K562 (cell line): ENCODE data around the gene OR2D2. TPM values are rescaled to one million over a fixed set of nuclear protein-coding genes. Genes with fewer than 3 reads are reported as not detected.

Experiments used
- ATAC-seq: fragments of 200-7000 bp; cut with Tn5 transposase; 3 replicates; pipeline ENCODE4 v1.9.1; 2020; ENCODE audit warnings: moderate library complexity
- BruUV-seq: library from RNA; stranded (reverse); fragments of 400-500 nt; replicated peaks from 2 replicates; lab custom pipeline; 2021; lab: Mats Ljungman, UMichigan
- CTCF ChIA-PET: fragments of 300-600 bp; formaldehyde crosslinking; extraction: SDS; loops from one replicate; lab custom pipeline; 2021; ENCODE audit warnings: low intra/inter-chr PET ratio; lab: Yijun Ruan, JAX
- POLR2A ChIA-PET: fragments of 300-600, 350-650 bp; sonication (Branson Sonifier 250); formaldehyde crosslinking; extraction: SDS; loops from one replicate; lab custom pipeline; 2021; ENCODE audit warnings: antibody characterized with exemption, inconsistent platforms; lab: Yijun Ruan, JAX
- DNase-seq, 4 experiments: peaks; one replicate each; pipeline versions ENCODE4 v3.0.0 to v3.0.0-alpha.2; 2011 to 2018; ENCODE audit warnings: low spot score in 3 of 4, mixed read lengths in 3 of 4; ENCODE audit errors: extremely low read depth in 1 of 4
- FAIRE-seq: peaks from 2 replicates; lab custom pipeline; 2011; peaks lifted over from hg19 to GRCh38; lab: Jason Lieb, UNC
- H2AFZ ChIP-seq: 2 replicates; pipeline ENCODE4 v1.6.0; 2011; ENCODE audit warnings: low read depth, low read length, control low read depth, inconsistent platforms
- H3K27ac ChIP-seq: fragments of 200-600 bp; 3 replicates; pipeline ENCODE4 v1.8.0; 2011; ENCODE audit warnings: low read depth, mild to moderate bottlenecking, control low read depth, inconsistent platforms, low read length, moderate library complexity, mixed read lengths; ENCODE audit errors: extremely low read depth
- H3K27me3 ChIP-seq, 2 experiments: fragments of 300-600 bp in 1 of 2; 2 replicates in 1 of 2; 3 replicates in 1 of 2; pipeline versions ENCODE4 v1.6.0 to v1.8.0; 2011; ENCODE audit warnings: inconsistent platforms in 2 of 2, low read length in 2 of 2, mild to moderate bottlenecking in 1 of 2, mixed read lengths in 1 of 2, moderate library complexity in 1 of 2; ENCODE audit not compliant: control insufficient read depth in 2 of 2, insufficient read depth in 2 of 2
- H3K36me3 ChIP-seq: fragments of 300-600 bp; 3 replicates; pipeline ENCODE4 v1.8.0; 2011; ENCODE audit warnings: mild to moderate bottlenecking, low read length, inconsistent platforms; ENCODE audit not compliant: control insufficient read depth, insufficient read depth
- H3K4me1 ChIP-seq, 2 experiments: fragments of 200-600 bp in 1 of 2; replicated peaks in 1 of 2; 2 replicates in 1 of 2; 3 replicates in 1 of 2; pipeline versions ENCODE4 v1.5.1 to v1.8.0; 2011; ENCODE audit warnings: inconsistent platforms in 2 of 2, low read length in 2 of 2, mild to moderate bottlenecking in 1 of 2, mixed read lengths in 1 of 2, moderate library complexity in 1 of 2; ENCODE audit not compliant: control insufficient read depth in 2 of 2, insufficient read depth in 2 of 2
- H3K4me2 ChIP-seq: 2 replicates; pipeline ENCODE4 v1.6.1; 2011; ENCODE audit warnings: low read length, control low read depth, inconsistent platforms, mixed read lengths; ENCODE audit not compliant: insufficient read depth
- H3K4me3 ChIP-seq: fragments of 200-600 bp; sonication (generic), shearing (Covaris generic); 2 replicates; pipeline ENCODE4 v1.5.1; 2016; ENCODE audit warnings: control low read depth, inconsistent platforms
- H3K79me2 ChIP-seq: fragments of 200-600 bp; 3 replicates; pipeline ENCODE4 v1.8.0; 2011; ENCODE audit warnings: low read length, inconsistent platforms; ENCODE audit not compliant: control insufficient read depth, insufficient read depth
- H3K9ac ChIP-seq, 2 experiments: 2 replicates each; pipeline versions ENCODE4 v1.6.0 to v1.6.1; 2011; ENCODE audit warnings: low read depth in 2 of 2, low read length in 2 of 2, control low read depth in 1 of 2, inconsistent platforms in 1 of 2, mild to moderate bottlenecking in 1 of 2, mixed read lengths in 1 of 2; ENCODE audit not compliant: insufficient read depth in 1 of 2
- H3K9me1 ChIP-seq: one replicate; pipeline ENCODE4 v1.6.0; 2011; ENCODE audit warnings: inconsistent platforms, mild to moderate bottlenecking, low read length, moderate library complexity; ENCODE audit not compliant: control insufficient read depth, insufficient read depth
- H3K9me3 ChIP-seq: replicated peaks from 2 replicates; pipeline ENCODE4 v1.5.1; 2011; ENCODE audit warnings: low read depth, low read length, inconsistent platforms; ENCODE audit not compliant: control insufficient read depth, insufficient read depth
- H4K20me1 ChIP-seq: replicated peaks from 2 replicates; pipeline ENCODE4 v1.6.1; 2011; ENCODE audit warnings: low read length, inconsistent platforms, mixed read lengths; ENCODE audit not compliant: control insufficient read depth, insufficient read depth
- CREBBP ChIP-seq: IDR thresholded peaks from one replicate; pipeline ENCODE4 v1.6.1; 2012; ENCODE audit warnings: low read depth, mild to moderate bottlenecking, control low read depth, inconsistent platforms, low read length
- NFRKB ChIP-seq: fragments of 450-650 bp; IDR thresholded peaks from 2 replicates; pipeline ENCODE4 v1.6.1; 2016; ENCODE audit warnings: low read depth
- SIRT6 ChIP-seq: IDR thresholded peaks from one replicate; pipeline ENCODE4 v1.6.1; 2012; ENCODE audit warnings: low read depth, mild to moderate bottlenecking, control low read depth, inconsistent platforms, low read length, moderate library complexity
- TFAM ChIP-seq: fragments of 250-450 bp; sonication (Bioruptor Pico); conservative IDR thresholded peaks from 2 replicates; pipeline ENCODE4 v1.5.0; 2021; ENCODE audit warnings: mild to moderate bottlenecking, moderate library complexity
- U2AF2 ChIP-seq: fragments of 200-400 bp; formaldehyde crosslinking; optimal IDR thresholded peaks from 2 replicates; pipeline ENCODE3; 2017; ENCODE audit warnings: low read depth, mild to moderate bottlenecking, low read length
- ZNF165 ChIP-seq: fragments of 250-450 bp; sonication (Bioruptor Pico); IDR thresholded peaks from 2 replicates; pipeline ENCODE4 v1.4.0; 2020; ENCODE audit warnings: borderline replicate concordance
- in situ Hi-C: fragments of 300-500 bp; cut with MboI; formaldehyde crosslinking; loops from 4 replicates; pipeline ENCODE4 v1.15.0; 2018; ENCODE audit warnings: inconsistent platforms, mixed read lengths
- intact Hi-C: fragments of 100-400 bp; cut with micrococcal nuclease; formaldehyde crosslinking; loops from 2 replicates; pipeline ENCODE4 v1.14.2; 2022
- polyA plus RNA-seq, 8 experiments: library from polyadenylated mRNA; depleted of rRNA in 4 of 8; stranded (reverse) in 5 of 8; unstranded in 3 of 8; fragments of >200 nt; fragmentation: Nextera tagmentation in 2 of 8; fragmentation: Illumina TruSeq in 1 of 8; extraction: Ambion mirVana in 2 of 8; extraction: Trizol in 1 of 8; gene quantifications; 2 replicates each; pipeline versions ENCODE4 v1.2.1 to v1.2.3, GENCODE V29; 2011 to 2014; ENCODE audit warnings: inconsistent platforms in 1 of 8, missing spikeins in 1 of 8
- total RNA-seq, 7 experiments: library from RNA; depleted of rRNA in 6 of 7; stranded (reverse); fragments of >200 nt in 6 of 7; fragmentation: Illumina TruSeq in 2 of 7; extraction: Trizol in 2 of 7; gene quantifications; 2 replicates each; pipeline versions ENCODE4 v1.2.1 to v1.2.3, GENCODE V29; 2011 to 2021; ENCODE audit warnings: low replicate concordance in 1 of 7

OR2D2 gene
- total and polyA plus RNA-seq, 9 of the 15 experiments (the other 6 are each of a cell fraction or from before 2014, with no cell fraction given): 0.10 to 1.0 (median 0.57) TPM; not detected in 2

DNA sequence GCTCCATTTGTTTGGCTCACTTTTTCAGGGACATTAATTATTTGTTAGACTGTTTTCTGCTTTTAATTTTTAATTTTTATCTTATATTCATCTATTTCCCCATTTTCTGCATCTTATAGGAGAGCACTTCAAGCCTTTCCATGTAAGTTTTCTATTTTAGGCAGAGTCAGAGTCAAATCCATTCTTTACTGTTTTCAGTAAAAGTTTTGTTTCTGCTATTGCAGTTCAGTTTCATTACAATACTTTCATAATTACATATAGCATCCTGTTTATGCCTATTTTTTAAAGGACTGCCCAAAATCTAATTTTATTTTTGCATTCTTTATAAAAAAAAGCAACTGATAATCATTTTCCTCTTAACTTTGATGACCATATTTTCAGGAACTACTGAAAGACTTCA is 50.6 kb downstream of the OR2D2 start:
- ChIA-PET POLR2A (no interaction called here), CTCF (interaction anchor here (0.7 kb wide), 1 partner anchor 250 kb away, joined by 3 read pairs; no protein-coding TSS in a partner anchor)
- intact Hi-C loops: no loop called here

More for the DNA sequence above, 50.6 kb downstream of the OR2D2 start:
- H3K4me2 ChIP-seq: no peak overlapping the region
- H3K79me2 ChIP-seq: no peaks in the 10 kb centered on the region
- TF ChIP-seq SIRT6 (no peak), CREBBP (no peak), ZNF165 (no peak), NFRKB (no peak), TFAM (CRISPR knock-in tag) (no peak), U2AF2 (no peak)
- H3K9me3 ChIP-seq: no peaks in the 10 kb centered on the region
- ATAC-seq (no peak), DNase-seq (no peak), FAIRE-seq (no peak)
- no TSS peak for BruUV-seq
- no peaks in the 10 kb centered on the region for H3K9me1 ChIP-seq
- in situ Hi-C loops: no loop called here
- no peak overlapping the region for H3K4me3 ChIP-seq
- no peak overlapping the region for H2AFZ ChIP-seq
- H3K9ac ChIP-seq: no peak overlapping the region
- H3K27ac ChIP-seq: no peak overlapping the region
- H3K27me3 ChIP-seq: no peaks in the 10 kb centered on the region
- no peaks in the 10 kb centered on the region for H3K36me3 ChIP-seq
- no peaks in the 10 kb centered on the region for H4K20me1 ChIP-seq
- H3K4me1 ChIP-seq: no peaks in the 10 kb centered on the region

Other genes starting within 250 kb of the OR2D2 start
Only the 7 nearest of the 13 such genes appear.
- gene OR2AG1, start 109.5 kb downstream of the OR2D2 start, total RNA-seq (2014; rRNA removed): not detected in 2 replicates
- gene OR2AG1, start 109.5 kb downstream of the OR2D2 start, total RNA-seq (2014; rRNA removed; fragmentation: Illumina TruSeq; extraction: Trizol): 0.03 TPM in 1 of 2 replicates, not detected in the other
- gene OR2AG1, start 109.5 kb downstream of the OR2D2 start, total RNA-seq (2015; rRNA removed; fragmentation: Illumina TruSeq; extraction: Trizol): not detected in 2 replicates
- gene OR2AG1, start 109.5 kb downstream of the OR2D2 start, total RNA-seq (2021): not detected in 2 replicates
- 0.03 and 0.06 TPM in 2 replicates for gene OR2AG1, start 109.5 kb downstream of the OR2D2 start, polyA plus RNA-seq (2011; rRNA removed)
- gene OR2AG1, start 109.5 kb downstream of the OR2D2 start, polyA plus RNA-seq (2014; fragmentation: Illumina TruSeq; extraction: Trizol): not detected in 2 replicates
- under 1 TPM; 0.08 to 0.11 TPM for gene OR2AG1, start 109.5 kb downstream of the OR2D2 start, polyA plus RNA-seq (2014; fragmentation: Nextera tagmentation; extraction: Ambion mirVana)
- 0.05 TPM in 1 of 2 replicates, not detected in the other for gene OR2AG1, start 109.5 kb downstream of the OR2D2 start, polyA plus RNA-seq (2014; rRNA removed)
- 0.41 and 0.50 TPM in 2 replicates for gene OR6A2, start 92.8 kb downstream of the OR2D2 start, total RNA-seq (2014; rRNA removed)
- gene OR6A2, start 92.8 kb downstream of the OR2D2 start, total RNA-seq (2014; rRNA removed; fragmentation: Illumina TruSeq; extraction: Trizol): 0.69 and 0.80 TPM in 2 replicates
- gene OR6A2, start 92.8 kb downstream of the OR2D2 start, total RNA-seq (2015; rRNA removed; fragmentation: Illumina TruSeq; extraction: Trizol): 0.47 and 0.72 TPM in 2 replicates
- 0.34 and 0.35 TPM in 2 replicates for gene OR6A2, start 92.8 kb downstream of the OR2D2 start, total RNA-seq (2021)
- gene OR6A2, start 92.8 kb downstream of the OR2D2 start, polyA plus RNA-seq (2011; rRNA removed): 0.11 and 0.18 TPM in 2 replicates
- gene OR6A2, start 92.8 kb downstream of the OR2D2 start, polyA plus RNA-seq (2014; fragmentation: Illumina TruSeq; extraction: Trizol): not detected in 2 replicates
- gene OR6A2, start 92.8 kb downstream of the OR2D2 start, polyA plus RNA-seq (2014; fragmentation: Nextera tagmentation; extraction: Ambion mirVana): under 1 TPM in 1 of 2 experiments, not detected in 1; 0.04 TPM
- 0.05 and 0.11 TPM in 2 replicates for gene OR6A2, start 92.8 kb downstream of the OR2D2 start, polyA plus RNA-seq (2014; rRNA removed)
- not detected in 2 replicates for gene OR10A5, start 46.8 kb downstream of the OR2D2 start, total RNA-seq (2014; rRNA removed)
- gene OR10A5, start 46.8 kb downstream of the OR2D2 start, total RNA-seq (2014; rRNA removed; fragmentation: Illumina TruSeq; extraction: Trizol): not detected in 2 replicates
- not detected in 2 replicates for gene OR10A5, start 46.8 kb downstream of the OR2D2 start, total RNA-seq (2015; rRNA removed; fragmentation: Illumina TruSeq; extraction: Trizol)
- gene OR10A5, start 46.8 kb downstream of the OR2D2 start, total RNA-seq (2021): not detected in 2 replicates
- gene OR10A5, start 46.8 kb downstream of the OR2D2 start, polyA plus RNA-seq (2011; rRNA removed): not detected in 2 replicates
- not detected in 2 replicates for gene OR10A5, start 46.8 kb downstream of the OR2D2 start, polyA plus RNA-seq (2014; fragmentation: Illumina TruSeq; extraction: Trizol)
- gene OR10A5, start 46.8 kb downstream of the OR2D2 start, polyA plus RNA-seq (2014; fragmentation: Nextera tagmentation; extraction: Ambion mirVana): under 1 TPM in 1 of 2 experiments, not detected in 1; 0.14 TPM
- gene OR10A5, start 46.8 kb downstream of the OR2D2 start, polyA plus RNA-seq (2014; rRNA removed): not detected in 2 replicates
- not detected in 2 replicates for gene OR10A2, start 29.4 kb downstream of the OR2D2 start, total RNA-seq (2014; rRNA removed)
- gene OR10A2, start 29.4 kb downstream of the OR2D2 start, total RNA-seq (2014; rRNA removed; fragmentation: Illumina TruSeq; extraction: Trizol): not detected in 2 replicates
- gene OR10A2, start 29.4 kb downstream of the OR2D2 start, total RNA-seq (2015; rRNA removed; fragmentation: Illumina TruSeq; extraction: Trizol): not detected in 2 replicates
- not detected in 2 replicates for gene OR10A2, start 29.4 kb downstream of the OR2D2 start, total RNA-seq (2021)
- gene OR10A2, start 29.4 kb downstream of the OR2D2 start, polyA plus RNA-seq (2011; rRNA removed): not detected in 2 replicates
- gene OR10A2, start 29.4 kb downstream of the OR2D2 start, polyA plus RNA-seq (2014; fragmentation: Illumina TruSeq; extraction: Trizol): not detected in 2 replicates
- under 1 TPM in 1 of 2 experiments, not detected in 1; 0.10 TPM for gene OR10A2, start 29.4 kb downstream of the OR2D2 start, polyA plus RNA-seq (2014; fragmentation: Nextera tagmentation; extraction: Ambion mirVana)
- gene OR10A2, start 29.4 kb downstream of the OR2D2 start, polyA plus RNA-seq (2014; rRNA removed): not detected in 2 replicates
- not detected in 2 replicates for gene OR10A4, start 15.9 kb downstream of the OR2D2 start, total RNA-seq (2014; rRNA removed)
- not detected in 2 replicates for gene OR10A4, start 15.9 kb downstream of the OR2D2 start, total RNA-seq (2014; rRNA removed; fragmentation: Illumina TruSeq; extraction: Trizol)
- gene OR10A4, start 15.9 kb downstream of the OR2D2 start, total RNA-seq (2015; rRNA removed; fragmentation: Illumina TruSeq; extraction: Trizol): not detected in 2 replicates
- not detected in 2 replicates for gene OR10A4, start 15.9 kb downstream of the OR2D2 start, total RNA-seq (2021)
- not detected in 2 replicates for gene OR10A4, start 15.9 kb downstream of the OR2D2 start, polyA plus RNA-seq (2011; rRNA removed)
- not detected in 2 replicates for gene OR10A4, start 15.9 kb downstream of the OR2D2 start, polyA plus RNA-seq (2014; fragmentation: Illumina TruSeq; extraction: Trizol)
- not detected for gene OR10A4, start 15.9 kb downstream of the OR2D2 start, polyA plus RNA-seq (2014; fragmentation: Nextera tagmentation; extraction: Ambion mirVana)
- not detected in 2 replicates for gene OR10A4, start 15.9 kb downstream of the OR2D2 start, polyA plus RNA-seq (2014; rRNA removed)
- not detected in 2 replicates for gene OR2D3, start 28.5 kb upstream of the OR2D2 start, total RNA-seq (2014; rRNA removed)
- gene OR2D3, start 28.5 kb upstream of the OR2D2 start, total RNA-seq (2014; rRNA removed; fragmentation: Illumina TruSeq; extraction: Trizol): not detected in 2 replicates
- not detected in 2 replicates for gene OR2D3, start 28.5 kb upstream of the OR2D2 start, total RNA-seq (2015; rRNA removed; fragmentation: Illumina TruSeq; extraction: Trizol)
- gene OR2D3, start 28.5 kb upstream of the OR2D2 start, total RNA-seq (2021): not detected in 2 replicates
- gene OR2D3, start 28.5 kb upstream of the OR2D2 start, polyA plus RNA-seq (2011; rRNA removed): not detected in 2 replicates
- gene OR2D3, start 28.5 kb upstream of the OR2D2 start, polyA plus RNA-seq (2014; fragmentation: Illumina TruSeq; extraction: Trizol): not detected in 2 replicates
- under 1 TPM in 1 of 2 experiments, not detected in 1; 0.42 TPM for gene OR2D3, start 28.5 kb upstream of the OR2D2 start, polyA plus RNA-seq (2014; fragmentation: Nextera tagmentation; extraction: Ambion mirVana)
- not detected in 2 replicates for gene OR2D3, start 28.5 kb upstream of the OR2D2 start, polyA plus RNA-seq (2014; rRNA removed)
- 11.1 and 11.2 TPM in 2 replicates for gene ZNF215, start 33.9 kb upstream of the OR2D2 start, total RNA-seq (2014; rRNA removed)
- gene ZNF215, start 33.9 kb upstream of the OR2D2 start, total RNA-seq (2014; rRNA removed; fragmentation: Illumina TruSeq; extraction: Trizol): 16.3 and 18.8 TPM in 2 replicates
- 15.3 and 16.5 TPM in 2 replicates for gene ZNF215, start 33.9 kb upstream of the OR2D2 start, total RNA-seq (2015; rRNA removed; fragmentation: Illumina TruSeq; extraction: Trizol)
- gene ZNF215, start 33.9 kb upstream of the OR2D2 start, total RNA-seq (2021): 12.5 and 12.8 TPM in 2 replicates
- gene ZNF215, start 33.9 kb upstream of the OR2D2 start, polyA plus RNA-seq (2011; rRNA removed): 12.0 and 19.1 TPM in 2 replicates
- gene ZNF215, start 33.9 kb upstream of the OR2D2 start, polyA plus RNA-seq (2014; fragmentation: Illumina TruSeq; extraction: Trizol): 13.0 and 14.8 TPM in 2 replicates
- 10 to 100 TPM; 12.2 to 14.2 TPM for gene ZNF215, start 33.9 kb upstream of the OR2D2 start, polyA plus RNA-seq (2014; fragmentation: Nextera tagmentation; extraction: Ambion mirVana)
- gene ZNF215, start 33.9 kb upstream of the OR2D2 start, polyA plus RNA-seq (2014; rRNA removed): 13.3 and 14.1 TPM in 2 replicates